Measurements from ENCODE around the gene LMF1.
"Not testable (repeated sequence)": the region's sequence is repeated elsewhere in the genome, so short reads cannot be mapped to it uniquely, and the experiment has no call there.

Gene LMF1

GRCh38 chr16:841455-842060 is 129.2 kb downstream of the LMF1 start:
- no peak for DNase-seq

GRCh38 chr16:840561-841454 is 130.0 kb downstream of the LMF1 start:
- DNase-seq: peak; percentile 14

- DNase-seq: peak; percentile 33
Measured at GRCh38 chr16:839643-840408, 131.0 kb downstream of the LMF1 start.

- no peak for DNase-seq
Measured at GRCh38 chr16:838741-839140, 132.0 kb downstream of the LMF1 start.

- DNase-seq: not testable (repeated sequence)
Measured at GRCh38 chr16:836822-837221, 134.0 kb downstream of the LMF1 start.

- DNase-seq: no peak
Measured at GRCh38 chr16:836221-836620, 134.6 kb downstream of the LMF1 start.

GRCh38 chr16:835373-835772 is 135.4 kb downstream of the LMF1 start:
- DNase-seq: no peak

GRCh38 chr16:833411-833810 is 137.4 kb downstream of the LMF1 start:
- no peak for DNase-seq

- no peak for DNase-seq
Measured at GRCh38 chr16:832652-833336, 138.0 kb downstream of the LMF1 start.

- no peak for DNase-seq
Measured at GRCh38 chr16:831571-832413, 139.0 kb downstream of the LMF1 start.

- DNase-seq: no peak
Measured at GRCh38 chr16:830871-831570, 139.8 kb downstream of the LMF1 start.

- no peak for DNase-seq
Measured at GRCh38 chr16:830107-830870, 140.5 kb downstream of the LMF1 start.

- no peak for DNase-seq
Measured at GRCh38 chr16:828891-829290, 141.9 kb downstream of the LMF1 start.

GRCh38 chr16:827513-827912 is 143.3 kb downstream of the LMF1 start:
- no peak for DNase-seq

- peak; percentile 72 for DNase-seq
Measured at GRCh38 chr16:825341-826061, 145.3 kb downstream of the LMF1 start.

- DNase-seq: no peak
Measured at GRCh38 chr16:824601-825000, 146.2 kb downstream of the LMF1 start.

GRCh38 chr16:824194-824593 is 146.6 kb downstream of the LMF1 start:
- no peak for DNase-seq

- no peak for DNase-seq
Measured at GRCh38 chr16:822909-823297, 147.9 kb downstream of the LMF1 start.

- no peak for DNase-seq
Measured at GRCh38 chr16:822174-822908, 148.4 kb downstream of the LMF1 start.

Measured in femur (tissue), 1 donor.